Mononuclear cell (primary cell): ENCODE measurements around the gene TTYH1. TPM values are rescaled to one million over a fixed set of nuclear protein-coding genes. Genes with fewer than 3 reads are reported as not detected.
"Not testable (repeated sequence)": the region's sequence is repeated elsewhere in the genome, so short reads cannot be mapped to it uniquely, and the experiment has no call there.

Experiments used
- H3K27me3 ChIP-seq: 2 replicates; pipeline ENCODE4 v1.6.0; 2011; ENCODE audit warnings: low read length, control low read depth; ENCODE audit not compliant: insufficient read depth
- H3K4me1 ChIP-seq: 2 replicates; pipeline ENCODE4 v1.5.1; 2011; ENCODE audit warnings: mild to moderate bottlenecking, low read length, control low read depth; ENCODE audit not compliant: insufficient read depth
- H3K4me3 ChIP-seq: 2 replicates; pipeline ENCODE4 v1.5.1; 2011; ENCODE audit warnings: mild to moderate bottlenecking, low read length, moderate library complexity
- H3K9me3 ChIP-seq: 2 replicates; pipeline ENCODE4 v1.5.1; 2011; ENCODE audit warnings: low read depth, mild to moderate bottlenecking, control low read depth, low read length
- total RNA-seq: library from RNA; depleted of rRNA; stranded (reverse); fragments of >200 nt; gene quantifications from one replicate; pipeline ENCODE4 v1.2.3, GENCODE V29; 2012

The TTYH1 gene
- total RNA-seq, 1 donor: 0.31 TPM

DNA sequence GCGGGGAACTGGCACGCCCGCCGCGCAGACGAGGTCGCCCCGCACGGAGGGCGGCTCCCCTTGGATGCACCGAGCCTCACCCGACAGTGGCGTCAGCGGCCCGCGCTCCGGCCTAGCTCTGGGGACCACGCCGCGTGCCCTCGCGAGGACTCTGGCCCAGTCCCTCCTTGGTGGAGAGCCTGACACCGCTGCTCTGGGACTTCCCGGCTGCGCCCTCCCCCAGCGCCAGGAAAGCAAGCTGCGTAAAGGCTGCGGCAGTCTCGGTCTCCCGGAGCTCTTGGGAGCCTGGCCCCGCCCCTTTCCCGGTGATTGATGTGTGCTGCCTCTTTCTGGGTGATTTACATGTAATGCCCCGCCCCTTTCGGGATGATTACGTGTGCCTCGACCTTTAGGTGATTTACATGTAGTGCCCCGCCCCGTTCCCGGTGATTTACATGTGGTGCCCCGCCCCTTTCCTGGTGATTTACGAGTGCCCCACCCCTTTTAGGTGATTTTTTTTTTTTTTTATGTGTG, 48.3 kb downstream of the TTYH1 start, which contains the start of gene LENG9:
TSS of gene LENG9 (minus strand) at position 248 of the 513 bp plus-strand sequence. CDS start 252 bp downstream, outside the sequence.
- Histone ChIP-seq H3K27me3 (peaks cover 6% of the 10 kb centered on the region), H3K9me3 (no peaks in the 10 kb centered on the region), H3K4me3 (peak within 1 kb of the TSS; percentile 61), H3K4me1 (peaks cover 33% of the 10 kb centered on the region)

DNA sequence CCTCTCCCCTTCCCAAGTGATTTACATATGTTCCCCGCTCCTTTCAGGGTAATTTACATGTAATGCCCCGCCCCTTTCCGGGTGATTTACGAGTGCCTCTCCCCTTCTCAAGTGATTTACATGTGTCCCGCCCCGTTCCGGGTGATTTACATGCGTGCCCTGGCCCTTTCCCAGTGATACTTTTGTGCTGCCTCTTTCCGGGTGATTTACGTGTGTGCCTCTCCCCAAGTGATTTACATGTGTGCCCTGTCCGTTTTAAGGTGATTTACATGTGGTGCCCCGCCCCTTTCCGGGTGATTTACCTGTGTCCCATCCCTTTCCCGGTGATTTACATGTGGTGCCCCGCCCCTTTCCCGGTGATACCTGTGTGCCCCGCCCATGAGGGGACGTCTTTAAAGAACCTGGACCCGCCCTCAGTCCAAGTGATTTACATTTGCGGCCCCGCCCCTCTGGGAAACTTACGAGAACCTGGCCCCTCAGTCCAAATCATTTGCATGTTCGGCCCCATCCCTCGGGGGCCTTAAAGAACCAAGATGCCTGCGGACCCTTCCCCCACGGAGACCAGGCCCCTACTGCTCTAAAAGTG, 48.9 kb downstream of the TTYH1 start:
- Histone ChIP-seq H3K4me1 (peaks cover 33% of the 10 kb centered on the region), H3K4me3 (peak overlapping the region; percentile 61), H3K9me3 (no peaks in the 10 kb centered on the region), H3K27me3 (peaks cover 7% of the 10 kb centered on the region)

DNA sequence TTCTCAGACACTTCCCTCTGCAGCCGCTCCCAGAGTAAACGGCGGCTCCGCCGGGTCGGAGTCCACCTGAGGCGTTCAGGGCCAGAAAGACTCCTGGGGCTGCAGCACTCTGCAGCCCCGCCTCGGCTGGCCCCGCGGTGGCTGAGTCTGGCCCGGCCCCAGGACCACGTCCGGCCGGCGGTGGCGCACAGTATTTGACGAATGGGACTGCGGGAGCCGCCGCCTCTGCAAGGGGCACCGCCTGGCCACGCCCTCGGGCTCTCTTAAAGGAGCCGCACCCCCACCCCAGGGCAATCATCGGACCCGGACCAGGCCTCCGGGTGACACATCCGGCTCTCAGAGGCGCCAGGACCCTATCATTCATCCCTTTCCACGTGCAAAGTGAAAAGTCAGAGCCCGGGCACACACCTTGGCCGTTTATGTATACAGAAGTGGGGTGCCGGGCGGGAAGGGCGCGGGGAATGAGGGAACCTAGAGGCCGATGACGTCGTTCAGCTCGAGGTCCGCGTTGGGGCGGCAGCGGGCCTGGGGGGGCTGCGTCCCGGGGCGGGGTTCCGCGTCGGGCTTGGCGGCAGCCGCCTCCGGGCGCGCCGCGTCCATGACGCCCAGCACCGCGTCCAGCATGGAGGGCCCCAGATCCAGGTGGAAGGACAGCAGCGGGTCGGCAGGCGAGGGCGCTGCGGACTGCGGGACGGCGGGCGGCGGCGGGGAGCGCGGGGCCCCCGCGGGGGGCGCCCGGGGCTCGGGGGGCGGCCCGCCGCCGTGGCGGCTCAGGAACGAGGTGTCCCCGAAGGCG, 49.6 kb downstream of the TTYH1 start:
- Histone ChIP-seq H3K4me3 (peak overlapping the region; percentile 61), H3K27me3 (peaks cover 13% of the 10 kb centered on the region), H3K4me1 (peaks cover 33% of the 10 kb centered on the region), H3K9me3 (no peaks in the 10 kb centered on the region)

DNA sequence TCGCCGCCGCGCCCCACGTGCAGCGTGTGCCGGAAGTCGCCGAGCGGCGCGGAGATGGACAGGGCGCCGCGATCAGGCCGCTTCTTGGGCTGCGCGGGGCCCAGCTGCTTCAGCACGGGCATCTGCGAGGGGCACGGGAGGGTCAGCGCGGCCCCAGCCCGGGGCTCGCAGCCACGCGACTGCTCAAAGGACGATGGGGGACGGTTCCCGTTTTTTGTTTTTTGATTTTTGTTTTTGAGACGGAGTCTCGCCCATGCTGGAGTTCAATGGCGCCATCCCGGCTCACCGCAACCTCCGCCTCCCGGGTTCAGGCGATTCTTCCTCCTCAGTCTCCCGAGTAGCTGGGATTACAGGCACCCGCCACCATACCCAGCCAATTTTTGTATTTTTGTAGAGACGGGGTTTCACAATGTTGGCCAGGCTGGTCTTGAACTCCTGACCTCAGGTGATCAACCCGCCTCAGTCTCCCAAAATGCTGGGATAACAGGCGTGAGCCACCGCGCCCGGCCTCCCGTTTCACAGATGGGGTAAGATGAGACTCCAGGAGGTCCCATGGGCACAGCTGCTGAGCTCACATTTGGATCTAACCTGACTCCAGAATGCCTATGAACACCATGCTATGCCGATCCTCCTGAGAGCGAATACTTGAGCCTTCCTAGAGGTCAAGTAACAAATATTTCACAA, 50.3 kb downstream of the TTYH1 start:
- Histone ChIP-seq H3K4me3 (no peak overlapping the region), H3K9me3 (no peaks in the 10 kb centered on the region), H3K4me1 (peaks cover 33% of the 10 kb centered on the region), H3K27me3 (peaks cover 21% of the 10 kb centered on the region)

DNA sequence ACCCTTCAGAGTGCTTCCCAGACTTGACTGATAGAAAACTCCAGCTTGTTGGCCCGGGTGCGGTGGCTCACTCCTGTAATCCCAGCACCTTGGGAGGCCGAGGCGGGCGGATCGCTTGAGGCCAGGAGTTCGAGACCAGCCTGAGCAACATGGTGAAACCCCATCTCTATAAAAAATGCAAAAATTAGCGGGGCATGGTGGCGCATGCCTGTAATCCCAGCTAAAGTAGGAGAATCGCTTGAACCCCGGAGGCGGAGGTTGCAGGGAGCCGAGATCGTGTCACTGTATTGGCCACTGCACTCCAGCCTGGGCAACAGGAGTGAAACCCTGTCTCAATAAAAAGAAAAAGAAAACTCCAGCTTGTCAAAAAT, 50.8 kb downstream of the TTYH1 start:
- Histone ChIP-seq H3K4me1 (peaks cover 36% of the 10 kb centered on the region), H3K27me3 (peaks cover 26% of the 10 kb centered on the region)
- H3K9me3 ChIP-seq, H3K4me3 ChIP-seq: not testable (repeated sequence)

DNA sequence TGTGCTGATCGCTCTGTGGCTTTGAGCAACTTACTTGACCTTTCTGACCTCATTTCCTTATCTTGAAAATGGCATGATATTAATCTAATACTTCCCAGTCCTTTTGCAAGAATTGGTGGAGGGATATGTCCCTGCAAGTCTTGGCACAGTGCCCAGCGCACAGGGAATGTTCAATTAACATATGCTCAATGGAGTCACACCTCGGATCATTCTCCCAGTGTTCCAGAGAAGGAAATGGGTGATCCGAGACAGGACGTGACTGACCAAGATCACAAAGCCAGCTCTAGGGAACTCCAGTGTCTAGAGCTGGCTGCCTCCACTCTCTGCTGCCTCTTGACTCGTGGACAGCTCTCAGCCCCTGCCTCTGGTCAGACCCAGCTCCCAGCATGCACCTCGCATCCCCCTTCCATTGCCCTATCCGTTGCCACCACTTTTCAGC, 54.3 kb downstream of the TTYH1 start:
- Histone ChIP-seq H3K9me3 (no peaks in the 10 kb centered on the region), H3K4me3 (no peak overlapping the region), H3K27me3 (peaks cover 43% of the 10 kb centered on the region), H3K4me1 (peaks cover 15% of the 10 kb centered on the region)

DNA sequence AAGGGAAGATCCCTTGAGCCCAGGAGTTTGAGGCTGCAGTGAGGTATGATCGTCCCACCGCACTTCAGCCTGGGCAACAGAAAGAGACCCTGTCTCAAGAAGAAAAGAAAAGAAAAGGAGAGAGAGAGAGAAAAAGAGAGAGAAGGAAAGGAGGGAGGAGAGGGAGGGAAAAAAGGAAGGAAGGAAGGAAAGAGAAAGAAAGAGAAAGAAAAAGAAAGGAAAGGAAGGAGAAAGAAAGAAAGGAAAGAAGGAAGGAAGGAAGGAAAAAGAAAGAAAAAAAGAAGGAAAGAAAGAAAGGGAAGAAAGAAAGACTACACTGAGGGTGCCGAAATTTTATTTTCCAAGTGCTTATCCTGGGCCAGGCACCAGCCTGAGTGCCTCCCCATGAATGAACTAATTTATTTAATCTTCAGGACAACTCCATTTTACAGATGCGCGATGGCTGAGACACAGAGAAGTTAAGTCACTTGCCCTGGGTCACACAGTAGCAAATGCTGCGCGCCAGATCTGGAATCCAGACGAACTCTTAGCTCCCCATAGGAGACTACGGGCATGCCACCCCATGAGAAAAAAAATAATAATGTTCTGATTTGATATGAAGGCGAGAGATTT, 55.1 kb downstream of the TTYH1 start:
- H3K27me3 ChIP-seq: peaks cover 48% of the 10 kb centered on the region
- no peaks in the 10 kb centered on the region for H3K9me3 ChIP-seq
- H3K4me3 ChIP-seq: no peak overlapping the region
- peaks cover 11% of the 10 kb centered on the region for H3K4me1 ChIP-seq

DNA sequence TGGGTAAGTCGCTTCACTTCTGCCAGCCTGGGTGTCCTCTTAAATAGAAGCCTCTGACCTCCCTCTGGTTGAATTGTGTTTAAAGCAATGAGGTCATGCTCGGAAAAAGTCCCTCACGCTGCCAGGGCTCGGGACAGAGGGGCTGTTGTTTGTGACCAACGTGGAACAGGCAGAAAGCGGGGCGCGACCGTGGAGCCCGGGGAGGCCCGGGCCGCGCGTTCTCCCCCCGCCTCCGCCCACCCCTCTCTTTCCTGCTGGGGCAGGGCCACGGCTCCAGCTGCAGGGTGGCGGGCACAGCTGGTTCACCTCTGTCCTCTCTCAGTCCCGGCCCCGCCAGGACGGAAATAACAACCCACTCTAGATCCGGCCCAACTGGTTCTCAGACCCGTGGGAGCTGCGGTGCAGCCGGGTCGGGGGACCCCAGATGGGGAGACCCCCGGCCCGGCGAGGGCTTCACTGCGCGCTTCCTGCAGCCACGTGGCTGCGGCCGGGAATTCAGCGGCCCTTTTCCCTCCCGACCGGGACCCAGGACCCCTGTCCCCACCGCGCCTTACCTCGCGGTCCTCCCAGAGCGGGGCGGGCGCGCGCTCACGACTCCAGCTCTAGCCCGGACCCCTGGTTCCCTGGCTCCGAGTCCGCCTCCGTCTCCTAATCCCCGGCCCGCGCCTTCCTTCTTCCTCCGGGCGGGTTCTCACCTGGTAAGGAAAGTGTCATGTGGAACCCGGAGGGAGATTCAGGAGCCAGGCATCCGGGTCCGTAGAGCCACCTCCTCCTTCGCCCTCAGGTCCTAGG, 55.9 kb downstream of the TTYH1 start:
- H3K27me3 ChIP-seq: peaks cover 48% of the 10 kb centered on the region

DNA sequence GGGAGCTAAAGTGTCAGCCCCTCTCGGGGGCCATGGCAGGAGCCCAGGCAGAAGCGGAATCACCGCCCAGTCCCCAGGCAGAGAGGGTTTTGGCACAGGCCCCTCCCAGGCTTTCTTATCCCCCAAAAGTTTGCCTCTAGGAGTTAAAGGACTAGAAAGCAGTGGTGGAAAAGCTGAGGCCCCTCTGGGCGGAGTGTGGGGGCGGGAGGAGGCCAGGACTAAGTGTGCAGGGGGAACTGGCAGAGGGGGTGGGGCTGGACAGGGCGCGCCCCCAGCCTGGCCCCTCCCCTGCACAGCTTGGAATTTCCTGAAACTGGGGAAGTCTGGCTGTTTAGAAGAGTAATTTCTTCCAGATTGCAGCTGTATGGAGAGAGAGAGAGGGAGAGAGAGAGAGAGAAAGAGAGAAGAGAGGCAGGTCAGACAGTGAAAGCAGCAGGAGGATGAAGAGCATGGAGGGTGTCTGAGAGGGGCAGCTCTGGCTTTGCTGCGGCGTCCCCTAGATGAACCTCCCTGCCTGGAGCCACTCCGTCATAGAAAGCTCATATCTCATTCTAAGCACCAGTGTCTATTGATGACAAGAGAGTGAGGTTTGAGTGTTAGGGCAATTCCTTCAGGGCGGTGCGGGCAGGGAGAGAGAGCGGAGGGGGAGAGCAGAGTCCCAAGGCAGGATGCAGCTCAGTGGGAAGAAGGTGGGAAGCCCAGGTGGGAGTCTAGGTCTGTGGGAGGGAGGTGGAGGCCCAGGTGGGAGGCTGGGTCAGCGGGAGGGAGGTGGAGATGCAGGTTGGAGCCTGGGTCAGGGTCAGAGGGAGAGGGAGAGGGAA, 58.0 kb downstream of the TTYH1 start, which contains the start of gene CDC42EP5:
TSS of gene CDC42EP5 (minus strand) at position 226 of the 821 bp plus-strand sequence. CDS start 7,749 bp downstream, outside the sequence.
- no peaks in the 10 kb centered on the region for H3K9me3 ChIP-seq
- H3K4me3 ChIP-seq: no peak within 1 kb of the TSS
- H3K27me3 ChIP-seq: peaks cover 59% of the 10 kb centered on the region
- peaks cover 11% of the 10 kb centered on the region for H3K4me1 ChIP-seq

More for the DNA sequence above, 55.9 kb downstream of the TTYH1 start:
- H3K4me1 ChIP-seq: peaks cover 11% of the 10 kb centered on the region
- H3K4me3 ChIP-seq: no peak overlapping the region
- no peaks in the 10 kb centered on the region for H3K9me3 ChIP-seq

DNA sequence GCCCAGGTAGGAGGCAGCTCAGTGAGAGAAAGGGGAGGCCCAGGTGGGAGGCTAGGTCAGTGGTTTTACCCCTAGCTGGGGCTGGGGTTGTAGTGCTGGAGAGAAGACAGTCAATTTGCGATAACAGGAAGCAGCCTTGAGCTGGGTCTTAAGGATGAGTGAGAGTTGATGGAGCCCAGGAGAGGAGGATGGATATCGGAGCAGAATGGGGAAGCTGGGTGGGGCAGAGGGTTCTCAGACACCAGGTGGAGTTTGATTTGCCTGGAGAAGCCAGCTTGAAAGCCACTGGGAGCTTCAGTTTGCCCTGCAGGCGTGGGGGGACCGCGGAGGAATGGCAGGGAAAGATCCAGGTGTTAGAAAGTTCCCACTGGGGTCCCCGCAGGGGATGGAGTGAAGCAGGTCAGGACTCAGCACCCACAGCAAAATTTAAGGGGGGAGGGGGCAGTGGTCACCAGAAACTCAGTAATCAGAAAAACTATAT, 58.7 kb downstream of the TTYH1 start:
- Histone ChIP-seq H3K27me3 (peaks cover 63% of the 10 kb centered on the region), H3K9me3 (no peaks in the 10 kb centered on the region), H3K4me1 (peaks cover 11% of the 10 kb centered on the region), H3K4me3 (no peak overlapping the region)

DNA sequence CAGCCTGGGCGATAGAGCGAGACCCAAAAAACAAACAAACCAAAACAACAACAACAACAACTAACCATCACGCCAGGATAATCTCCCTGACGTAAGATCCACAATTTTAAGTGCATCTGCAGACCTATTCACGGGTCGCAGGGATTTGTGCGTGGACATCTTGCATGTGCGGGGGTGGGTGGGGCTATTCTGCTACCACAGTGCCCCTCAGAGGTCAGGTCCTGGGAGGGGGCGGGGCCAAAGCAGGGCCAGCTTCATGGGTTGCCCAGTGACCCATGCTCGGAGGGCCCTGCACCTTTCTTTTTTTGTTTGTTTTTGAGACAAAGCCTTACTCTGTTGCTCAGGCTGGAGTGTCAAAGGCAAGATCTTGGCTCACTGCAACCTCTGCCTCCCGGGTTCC, 60.4 kb downstream of the TTYH1 start:
- no peaks in the 10 kb centered on the region for H3K9me3 ChIP-seq
- peaks cover 54% of the 10 kb centered on the region for H3K27me3 ChIP-seq
- H3K4me3 ChIP-seq: no peak overlapping the region
- peaks cover 22% of the 10 kb centered on the region for H3K4me1 ChIP-seq

DNA sequence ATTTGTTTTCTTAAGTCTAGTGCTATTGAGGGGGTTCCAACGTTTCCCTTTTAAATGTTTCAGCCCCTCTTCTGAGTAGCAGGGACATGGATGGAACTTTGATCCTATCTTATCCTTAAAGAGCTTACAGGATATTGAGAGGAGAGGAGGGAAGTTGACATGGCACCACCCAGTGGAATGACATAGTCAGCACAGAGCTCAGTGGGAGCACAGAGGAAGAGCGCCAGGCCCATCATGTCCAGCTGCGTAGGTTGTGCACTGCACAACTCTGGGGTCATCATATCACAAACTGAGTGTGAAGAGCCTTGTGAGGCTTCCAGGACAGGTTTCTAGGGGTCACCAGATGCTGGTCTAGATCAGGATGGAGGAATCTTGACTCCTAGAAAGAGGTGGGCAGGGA, 62.4 kb downstream of the TTYH1 start:
- peaks cover 49% of the 10 kb centered on the region for H3K27me3 ChIP-seq
- H3K4me1 ChIP-seq: peaks cover 26% of the 10 kb centered on the region
- H3K9me3 ChIP-seq: no peaks in the 10 kb centered on the region
- no peak overlapping the region for H3K4me3 ChIP-seq

DNA sequence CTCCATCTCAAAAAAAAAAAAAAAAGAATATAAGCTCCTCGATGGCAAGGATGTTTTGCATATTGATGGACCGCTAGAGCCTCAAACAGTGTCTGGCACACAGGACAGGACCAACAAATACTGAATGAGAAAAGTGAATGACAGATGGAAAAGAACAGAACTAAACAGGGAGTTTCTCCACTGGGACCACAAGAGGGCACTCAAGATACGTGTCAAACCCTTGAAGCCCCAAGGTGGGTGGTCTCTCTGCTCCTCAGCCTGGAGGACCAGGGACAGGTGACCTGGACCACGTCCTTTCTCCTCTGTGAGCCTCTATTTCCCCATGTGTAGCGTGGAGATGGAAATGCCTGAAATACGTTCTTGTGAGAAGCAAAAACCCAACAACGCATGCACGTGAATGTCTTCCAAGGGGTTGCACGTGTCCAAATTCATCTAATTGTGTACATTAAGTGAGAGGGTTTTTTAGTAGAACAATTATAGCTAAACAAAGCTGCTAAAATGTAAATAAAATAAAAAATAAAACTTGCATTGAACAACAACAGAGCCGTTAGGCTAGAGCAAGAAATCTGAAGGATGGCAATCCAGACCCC, 63.5 kb downstream of the TTYH1 start:
- Histone ChIP-seq H3K9me3 (no peaks in the 10 kb centered on the region), H3K4me1 (peaks cover 30% of the 10 kb centered on the region), H3K4me3 (no peak overlapping the region), H3K27me3 (peaks cover 45% of the 10 kb centered on the region)
